Panc1 (cell line): ENCODE data around the gene PRKAG3. TPM values are rescaled to one million over a fixed set of nuclear protein-coding genes. Genes with fewer than 3 reads are reported as not detected.
A peak's percentile ranks its signal among the peaks of the same experiment; 100 is the strongest.

Experiments used
- ATAC-seq: fragments of 200-7000 bp; cut with Tn5 transposase; 2 replicates; pipeline ENCODE4 v1.9.1; 2020; ENCODE audit warnings: mild to moderate bottlenecking, moderate library complexity
- BruUV-seq: library from RNA; stranded (reverse); fragments of 400-500 nt; replicated peaks from 2 replicates; lab custom pipeline; 2021; lab: Mats Ljungman, UMichigan
- CTCF ChIA-PET: fragments of 300-600 bp; sonication (Branson Sonifier 250); formaldehyde crosslinking; loops from one replicate; lab custom pipeline; 2022; ENCODE audit warnings: antibody characterized with exemption; lab: Charles Lee
- POLR2A ChIA-PET: fragments of 300-600 bp; sonication (Branson Sonifier 250); formaldehyde crosslinking; loops from one replicate; lab custom pipeline; 2022; ENCODE audit warnings: antibody characterized with exemption; lab: Charles Lee
- DNase-seq: peaks from one replicate; pipeline ENCODE4 v3.0.0-alpha.2; 2010; ENCODE audit warnings: low read depth, low spot score
- H3K27ac ChIP-seq: 2 replicates; pipeline ENCODE4 v1.5.1; 2011; ENCODE audit warnings: mild to moderate bottlenecking, low read length, inconsistent platforms
- H3K27me3 ChIP-seq: fragments of 200-500 bp; sonication (Bioruptor generic); 2 replicates; pipeline ENCODE4 v1.6.0; 2014; ENCODE audit warnings: low read length, inconsistent platforms; ENCODE audit not compliant: control insufficient read depth, insufficient read depth
- H3K36me3 ChIP-seq: fragments of 200-500 bp; sonication (Bioruptor generic); 2 replicates; pipeline ENCODE4 v1.5.1; 2014; ENCODE audit warnings: inconsistent platforms, mild to moderate bottlenecking, low read length, moderate library complexity; ENCODE audit not compliant: control insufficient read depth, insufficient read depth
- H3K4me1 ChIP-seq: 2 replicates; pipeline ENCODE4 v1.5.1; 2011; ENCODE audit warnings: inconsistent platforms, mild to moderate bottlenecking, low read length, moderate library complexity; ENCODE audit not compliant: control insufficient read depth, insufficient read depth
- H3K4me3 ChIP-seq, 2 experiments: 2 replicates each; pipeline ENCODE4 v1.5.1; 2011 to 2012; ENCODE audit warnings: low read depth in 2 of 2, low read length in 2 of 2, mild to moderate bottlenecking in 2 of 2, inconsistent platforms in 1 of 2, moderate library complexity in 1 of 2
- H3K9me3 ChIP-seq: fragments of 200-500 bp; sonication (Bioruptor generic); 2 replicates; pipeline ENCODE4 v1.5.1; 2014; ENCODE audit warnings: low read depth, mild to moderate bottlenecking, inconsistent platforms, low read length, moderate library complexity; ENCODE audit not compliant: control insufficient read depth, insufficient read depth
- CTCF ChIP-seq: fragments of 450-650 bp; IDR thresholded peaks from 2 replicates; pipeline ENCODE4 v1.5.1; 2017; ENCODE audit warnings: mild to moderate bottlenecking
- POLR2AphosphoS5 ChIP-seq: IDR thresholded peaks from 2 replicates; pipeline ENCODE4 v1.6.1; 2012; ENCODE audit warnings: mild to moderate bottlenecking, low read depth, low read length, moderate library complexity
- REST ChIP-seq, 2 experiments: IDR thresholded peaks; 2 replicates each; pipeline ENCODE4 v1.6.1; 2011 to 2012; ENCODE audit warnings: low read depth in 2 of 2, control low read depth in 1 of 2, low read length in 1 of 2, mild to moderate bottlenecking in 1 of 2, moderate library complexity in 1 of 2; ENCODE audit not compliant: insufficient read depth in 1 of 2
- SIN3A ChIP-seq: IDR thresholded peaks from 2 replicates; pipeline ENCODE4 v1.6.1; 2012; ENCODE audit warnings: low read depth, mild to moderate bottlenecking, low read length, moderate library complexity, borderline replicate concordance; ENCODE audit not compliant: insufficient read depth
- TCF7L2 ChIP-seq: IDR thresholded peaks from 2 replicates; pipeline ENCODE4 v1.6.1; 2011; ENCODE audit warnings: mild to moderate bottlenecking, low read depth, low read length, inconsistent platforms
- in situ Hi-C: cut with HindIII; loops from 2 replicates; pipeline ENCODE4 v1.10.0; 2016; ENCODE audit warnings: low sequenced_read_pairs, low pct_unique_long_range_greater_than_20kb
- intact Hi-C: fragments of 100-400 bp; cut with micrococcal nuclease; formaldehyde crosslinking; loops from one replicate; pipeline ENCODE4 v1.10.0; 2022; ENCODE audit not compliant: unreplicated experiment
- total RNA-seq: library from RNA; stranded (reverse); gene quantifications from one replicate; pipeline ENCODE4 v1.2.1, GENCODE V29; 2021; ENCODE audit not compliant: unreplicated experiment

Gene PRKAG3
- total RNA-seq, 1 experiment from 2014 or later = not detected

GRCh38 chr2:218826791-218827190, 4.8 kb downstream of the PRKAG3 start:
- POLR2A ChIA-PET = no interaction called here
- DNase-seq (no peak), ATAC-seq (peak; percentile 20)
- Histone ChIP-seq H3K27ac (no peak overlapping the region), H3K9me3 (no peaks in the 10 kb centered on the region), H3K36me3 (no peaks in the 10 kb centered on the region), H3K27me3 (no peaks in the 10 kb centered on the region), H3K4me1 (no peaks in the 10 kb centered on the region), H3K4me3 (no peak overlapping the region)
- TF ChIP-seq SIN3A (no peak), CTCF (no peak), POLR2AphosphoS5 (no peak), TCF7L2 (no peak), REST (IDR thresholded peaks at IDR 0.05; ENCODE audit: insufficient read depth in 1 of 2, low read depth in 2 of 2, low read length in 1 of 2) (no peak)
- BruUV-seq = no TSS peak
- in situ Hi-C loops (no loop called here), intact Hi-C loops (no loop called here)
- CTCF ChIA-PET = interaction anchor here (1.2 kb wide), 1 partner anchor 21 kb away, joined by 4 read pairs; no protein-coding TSS in a partner anchor

- intact Hi-C loops = no loop called here
- CTCF ChIA-PET = no interaction called here
- in situ Hi-C loops = no loop called here
- H3K27ac ChIP-seq = no peak overlapping the region
- H3K4me3 ChIP-seq = no peak overlapping the region
- H3K36me3 ChIP-seq = no peaks in the 10 kb centered on the region
- H3K9me3 ChIP-seq = no peaks in the 10 kb centered on the region
- H3K27me3 ChIP-seq = no peaks in the 10 kb centered on the region
- no TSS peak for BruUV-seq
- DNase-seq (no peak), ATAC-seq (no peak)
- TF ChIP-seq SIN3A = no peak
- POLR2A ChIA-PET = no interaction called here
- H3K4me1 ChIP-seq = no peaks in the 10 kb centered on the region
Measured at GRCh38 chr2:218824004-218824403, 7.6 kb downstream of the PRKAG3 start.

GRCh38 chr2:218823196-218823855, 8.3 kb downstream of the PRKAG3 start:
- Histone ChIP-seq H3K4me1 (no peaks in the 10 kb centered on the region), H3K4me3 (no peak overlapping the region), H3K9me3 (no peaks in the 10 kb centered on the region), H3K27ac (no peak overlapping the region), H3K27me3 (no peaks in the 10 kb centered on the region), H3K36me3 (no peaks in the 10 kb centered on the region)
- in situ Hi-C loops = no loop called here
- ATAC-seq = no peak
- ChIA-PET CTCF (no interaction called here), POLR2A (no interaction called here)
- no peak for DNase-seq
- no peak for TF ChIP-seq POLR2AphosphoS5
- TF ChIP-seq SIN3A = no peak
- no peak for TF ChIP-seq TCF7L2
- TF ChIP-seq CTCF = no peak
- TF ChIP-seq REST (IDR thresholded peaks at IDR 0.05; ENCODE audit: insufficient read depth in 1 of 2, low read depth in 2 of 2, low read length in 1 of 2) = no peak
- intact Hi-C loops = no loop called here
- BruUV-seq = no TSS peak
